Fibroblast of the conjunctiva (primary cell): Measurements from ENCODE around the gene IRF3.

ENCODE experiments used
- DNase-seq: peaks from one replicate; pipeline ENCODE4 v3.0.0-alpha.2; 2010; ENCODE audit warnings: low read depth

IRF3 gene, protein sequence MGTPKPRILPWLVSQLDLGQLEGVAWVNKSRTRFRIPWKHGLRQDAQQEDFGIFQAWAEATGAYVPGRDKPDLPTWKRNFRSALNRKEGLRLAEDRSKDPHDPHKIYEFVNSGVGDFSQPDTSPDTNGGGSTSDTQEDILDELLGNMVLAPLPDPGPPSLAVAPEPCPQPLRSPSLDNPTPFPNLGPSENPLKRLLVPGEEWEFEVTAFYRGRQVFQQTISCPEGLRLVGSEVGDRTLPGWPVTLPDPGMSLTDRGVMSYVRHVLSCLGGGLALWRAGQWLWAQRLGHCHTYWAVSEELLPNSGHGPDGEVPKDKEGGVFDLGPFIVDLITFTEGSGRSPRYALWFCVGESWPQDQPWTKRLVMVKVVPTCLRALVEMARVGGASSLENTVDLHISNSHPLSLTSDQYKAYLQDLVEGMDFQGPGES

DNA sequence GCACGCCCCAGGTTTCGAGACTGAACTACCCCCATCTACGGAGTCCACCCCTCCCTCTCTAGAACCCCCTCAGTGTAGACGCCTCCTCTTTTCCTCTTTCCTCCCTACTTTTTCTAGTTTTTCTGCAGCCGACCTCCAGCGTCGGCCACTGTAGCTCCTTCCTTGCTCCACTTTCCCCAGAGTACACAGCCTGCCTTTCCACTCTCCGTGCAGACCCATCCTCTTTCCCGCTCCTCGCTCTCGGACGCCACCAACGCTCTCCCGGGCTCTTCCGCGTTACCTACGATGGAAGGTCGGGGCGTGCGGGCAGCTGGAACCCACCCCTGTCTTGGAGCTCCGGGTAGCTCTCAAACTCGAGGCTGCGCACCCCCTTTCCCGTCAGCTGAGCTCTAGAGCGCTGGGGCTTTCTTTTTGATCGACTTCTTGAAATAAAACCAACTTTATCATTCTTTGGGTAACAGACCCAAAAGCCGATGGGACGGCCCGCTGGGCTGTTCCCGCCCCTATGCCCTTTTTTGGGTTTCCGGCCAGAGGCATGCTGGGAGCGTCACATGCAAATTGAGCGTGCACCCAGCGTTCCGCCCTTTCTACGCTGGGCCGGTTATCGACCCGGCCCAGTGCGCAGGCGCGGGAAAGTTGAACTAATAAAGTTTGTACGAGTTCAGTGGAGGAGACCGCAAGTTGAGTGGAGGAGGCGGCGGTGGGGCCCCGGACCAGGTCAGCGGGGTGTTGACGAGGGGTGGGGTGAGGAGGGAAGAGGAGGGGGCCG, at the start of gene IRF3, which contains the start of gene BCL2L12:
IRF3 (minus strand) TSS at position 507 of the 769 bp plus-strand sequence. CDS start 1,019 bp downstream, outside the sequence.
BCL2L12 (plus strand) TSS at position 583 of the 769 bp plus-strand sequence. CDS start 760 bp downstream, outside the sequence.
- peak; percentile 94 for DNase-seq

GRCh38 chr19:49713236-49713845, 47.7 kb upstream of the IRF3 start:
- no peak for DNase-seq

- DNase-seq, result peak; percentile 68
Measured at GRCh38 chr19:49712397-49712859, 46.8 kb upstream of the IRF3 start.

DNA sequence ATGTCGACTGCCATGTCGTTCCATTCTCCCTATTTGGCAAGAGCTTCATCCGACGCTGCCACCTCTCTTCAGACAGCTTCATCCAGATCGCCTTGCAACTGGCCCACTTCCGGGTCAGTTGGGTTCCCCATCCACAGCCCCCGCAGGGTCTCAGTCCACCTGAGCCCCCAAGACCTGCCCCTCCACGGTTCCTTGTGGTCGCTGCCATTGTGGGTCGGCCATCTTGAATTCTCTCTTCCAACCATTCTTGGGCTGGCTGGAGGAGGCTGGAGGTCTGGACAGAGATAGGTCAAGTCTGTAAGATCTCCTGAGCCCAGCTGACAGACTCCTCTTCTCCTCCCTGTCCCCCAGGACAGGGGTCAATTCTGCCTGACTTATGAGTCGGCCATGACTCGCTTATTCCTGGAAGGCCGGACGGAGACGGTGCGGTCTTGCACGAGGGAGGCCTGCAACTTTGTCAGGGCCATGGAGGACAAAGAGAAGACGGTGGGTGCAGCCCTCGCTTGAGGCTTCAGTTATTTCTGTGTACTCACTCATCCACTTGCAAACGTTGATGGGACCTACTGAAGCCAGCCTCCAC, 44.8 kb upstream of the IRF3 start:
- DNase-seq, result peak; percentile 32

- no peak for DNase-seq
Measured at GRCh38 chr19:49705919-49706318, 40.3 kb upstream of the IRF3 start.

GRCh38 chr19:49704888-49705642, 39.4 kb upstream of the IRF3 start:
- DNase-seq, result no peak

DNA sequence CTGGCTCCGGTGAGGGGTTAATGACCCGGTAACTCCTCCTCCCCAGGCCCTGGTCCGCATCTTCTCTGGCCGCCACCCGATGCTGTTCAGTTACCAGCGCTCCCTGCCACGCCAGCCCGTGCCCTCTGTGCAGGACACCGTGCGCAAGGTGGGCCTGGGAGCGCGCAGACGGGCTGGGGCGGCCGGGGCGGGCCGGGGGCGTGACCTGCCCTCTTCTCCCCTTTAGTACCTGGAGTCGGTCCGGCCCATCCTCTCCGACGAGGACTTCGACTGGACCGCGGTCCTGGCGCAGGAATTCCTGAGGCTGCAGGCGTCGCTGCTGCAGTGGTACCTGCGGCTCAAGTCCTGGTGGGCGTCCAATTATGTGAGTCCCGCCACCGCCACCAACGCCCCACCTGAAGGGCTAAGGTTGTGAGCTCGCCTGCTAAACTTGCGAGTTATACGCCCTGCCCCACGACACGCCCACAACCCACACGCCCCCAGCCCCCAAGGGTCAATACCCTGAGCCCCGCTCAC, 35.7 kb upstream of the IRF3 start:
- DNase-seq, result no peak

GRCh38 chr19:49700563-49700962, 34.9 kb upstream of the IRF3 start:
- no peak for DNase-seq

DNA sequence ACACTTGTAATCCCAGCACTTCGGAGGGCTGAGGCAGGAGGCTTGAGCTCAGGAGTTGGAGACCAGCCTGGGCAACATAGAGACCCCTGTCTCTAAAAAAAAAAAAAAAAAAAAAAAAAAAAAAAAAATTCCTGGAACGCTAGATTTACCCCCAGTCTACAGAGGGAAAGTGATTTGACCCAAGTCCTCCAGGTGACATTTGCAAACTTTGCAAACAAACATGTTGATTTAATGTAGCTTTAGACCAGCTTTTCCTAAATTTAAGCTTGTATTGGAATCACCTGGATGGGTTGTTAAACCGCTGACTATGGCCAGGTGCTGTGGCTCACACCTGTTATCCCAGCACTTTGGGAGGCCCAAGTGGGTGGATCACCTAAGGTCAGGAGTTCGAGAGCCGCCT, 33.7 kb upstream of the IRF3 start:
- DNase-seq, result no peak

DNA sequence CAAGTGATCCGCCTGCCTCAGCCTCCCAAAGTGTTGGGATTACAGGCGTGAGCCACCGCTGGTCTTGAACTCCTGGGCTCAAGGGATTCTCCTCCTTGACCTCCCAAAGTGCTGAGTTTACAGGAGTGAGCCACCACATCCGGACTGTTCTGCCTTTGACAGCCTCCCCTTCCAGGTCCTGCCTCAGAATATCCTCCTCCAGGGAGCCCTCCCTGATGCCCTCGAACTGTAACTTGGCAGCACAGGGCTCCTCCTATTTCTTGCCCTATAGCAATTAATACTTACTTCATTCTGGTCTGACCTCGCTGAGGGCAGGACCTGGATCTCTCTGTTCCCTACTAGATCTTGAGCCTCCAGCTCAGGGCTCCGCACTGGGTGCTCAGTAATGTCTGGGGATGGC, 31.2 kb upstream of the IRF3 start:
- DNase-seq, result no peak

DNA sequence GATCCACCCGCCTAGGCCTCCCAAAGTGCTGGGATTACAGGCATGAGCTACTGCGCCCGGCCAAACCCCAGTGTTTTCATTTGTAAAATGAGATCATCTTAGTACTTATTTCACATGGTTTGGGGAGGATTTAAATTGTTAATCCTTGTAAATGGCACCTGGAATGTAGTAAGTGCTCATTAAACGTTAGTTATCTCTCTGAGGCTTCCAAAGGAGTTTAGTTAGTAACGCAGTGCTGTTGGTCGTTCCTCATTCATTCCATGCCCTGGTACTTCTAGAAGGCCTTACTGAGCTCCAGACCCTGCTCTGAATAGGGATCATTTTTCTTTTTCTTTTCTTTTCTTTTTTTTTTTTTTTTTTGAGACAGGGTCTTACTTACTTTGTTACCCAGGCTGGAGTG, 30.5 kb upstream of the IRF3 start:
- DNase-seq, result no peak

GRCh38 chr19:49692147-49692506, 26.5 kb upstream of the IRF3 start:
- DNase-seq, result no peak

DNA sequence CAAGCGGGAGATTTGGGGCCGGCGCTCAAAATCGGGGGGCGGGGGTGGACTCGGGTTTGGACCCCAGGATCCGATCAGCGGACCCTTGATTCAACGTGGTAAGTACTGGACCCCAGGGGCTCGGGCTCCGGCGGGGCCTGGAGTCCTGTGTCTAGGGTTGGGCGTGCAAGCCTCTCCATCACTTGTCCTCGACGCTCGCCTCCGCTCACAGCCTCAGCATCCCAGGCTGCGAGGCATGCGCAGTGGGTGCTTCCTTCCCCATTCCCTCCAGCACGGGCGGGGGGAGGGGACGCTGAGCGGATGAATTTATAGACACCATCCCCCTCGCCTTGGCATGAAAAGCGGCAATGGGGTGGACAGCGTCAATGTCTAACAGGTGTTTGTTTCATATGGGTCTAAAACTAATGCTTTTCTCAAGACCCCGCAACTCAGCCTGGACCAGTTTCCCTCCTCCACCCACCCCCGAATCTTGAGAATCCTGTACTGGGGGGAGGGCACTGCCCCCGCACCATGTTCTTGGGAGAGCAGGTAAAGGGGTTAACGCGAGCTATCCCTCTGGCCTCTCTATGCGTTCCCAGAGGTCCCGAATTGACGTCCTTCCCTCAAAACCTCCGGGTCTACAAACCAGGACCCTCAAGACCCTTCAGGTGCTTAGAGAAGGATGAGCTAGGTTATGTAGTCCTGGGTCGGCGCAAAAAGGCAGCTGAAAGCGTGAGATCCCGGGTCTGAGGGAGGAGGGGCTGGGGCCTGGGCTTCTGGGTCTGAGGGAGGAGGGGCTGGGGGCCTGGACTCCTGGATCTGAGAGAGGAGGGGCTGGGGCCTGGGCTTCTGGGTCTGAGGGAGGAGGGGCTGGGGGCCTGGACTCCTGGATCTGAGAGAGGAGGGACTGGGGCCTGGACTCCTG, 25.8 kb upstream of the IRF3 start:
- peak; percentile 49 for DNase-seq

- DNase-seq, result peak; percentile 50
Measured at GRCh38 chr19:49690656-49691242, 25.1 kb upstream of the IRF3 start, which contains the start of gene CPT1C. TSS of gene CPT1C (plus strand) at chr19:49691116. CDS start at chr19:49692253, 1,137 bp downstream.

DNA sequence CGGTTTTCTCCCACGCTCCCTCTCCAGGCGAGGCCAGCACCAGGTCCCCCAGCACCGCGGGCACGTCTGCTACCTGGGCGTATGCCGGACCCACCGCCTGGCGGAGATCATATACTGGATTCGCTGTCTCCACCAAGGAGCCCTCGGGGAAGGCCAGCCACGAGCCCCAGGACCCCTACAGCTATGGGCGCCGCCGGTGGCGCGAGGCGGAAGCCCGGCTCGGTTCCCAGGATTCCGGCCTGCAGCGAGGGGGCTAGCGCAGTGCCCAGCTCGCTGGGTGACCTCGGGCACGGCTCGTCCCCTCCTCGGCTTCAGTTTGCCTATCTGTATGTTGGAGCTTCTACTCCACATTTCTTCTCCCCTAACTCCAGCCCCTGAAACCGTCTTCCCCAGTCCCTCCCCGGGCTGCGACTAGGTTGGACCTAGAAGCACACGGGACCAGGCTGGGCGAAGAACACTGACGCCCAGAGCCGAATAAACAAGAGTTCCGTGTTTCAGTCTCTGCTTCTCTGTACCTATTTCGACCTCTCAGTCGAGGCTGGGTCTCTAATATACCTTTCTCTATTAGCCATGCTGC, 24.5 kb upstream of the IRF3 start:
- DNase-seq, result no peak

DNA sequence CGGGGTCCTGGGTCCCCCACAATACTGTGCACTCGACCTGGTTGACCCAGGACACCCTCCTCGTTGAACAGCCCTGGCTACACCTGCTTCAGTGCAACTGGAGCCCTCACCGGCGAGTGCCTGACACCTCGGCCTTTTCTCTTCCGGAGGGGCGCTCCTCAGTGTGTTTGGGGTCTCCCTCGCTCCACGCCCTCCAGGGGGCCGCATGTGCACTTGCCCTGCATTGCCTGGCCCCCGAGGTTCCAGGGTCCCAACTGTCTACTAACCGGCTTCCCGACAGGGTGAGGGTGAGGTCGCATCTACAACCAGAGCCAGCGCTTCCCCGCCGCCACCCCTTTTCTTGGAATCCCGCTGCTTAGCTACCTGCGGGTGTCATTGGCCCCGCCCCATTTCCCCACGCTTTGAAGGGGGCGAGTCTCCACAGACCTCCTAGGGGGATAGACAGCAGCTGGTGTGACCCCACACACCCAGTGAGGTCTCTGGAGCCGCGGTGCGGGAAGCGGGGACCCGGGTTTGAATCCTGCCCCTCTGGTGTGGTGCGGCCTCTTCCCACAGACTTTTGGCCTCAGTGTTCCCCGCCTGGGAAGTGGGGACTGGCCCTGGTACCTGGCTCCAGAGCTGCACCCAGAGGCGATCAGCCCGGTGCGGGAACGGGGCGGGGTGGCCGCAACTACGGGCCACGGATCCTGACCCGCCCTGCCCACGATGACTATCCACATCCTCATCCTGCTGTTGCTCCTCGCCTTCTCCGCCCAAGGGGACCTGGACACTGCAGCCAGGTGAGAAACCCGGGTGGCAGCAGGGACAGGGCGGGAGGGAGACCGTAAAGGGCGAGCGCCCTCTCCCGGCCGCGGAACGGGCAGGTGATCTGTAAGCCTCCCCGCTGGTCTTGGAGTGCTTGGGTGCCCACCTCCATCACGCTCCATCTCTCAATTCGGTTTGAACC, 23.7 kb upstream of the IRF3 start, which contains the start of gene ADM5:
ADM5 (plus strand) TSS at position 462 of the 946 bp plus-strand sequence; CDS start at position 706, 244 bp downstream.
- DNase-seq, result no peak

- DNase-seq, result no peak
Measured at GRCh38 chr19:49688531-49689132, 23.0 kb upstream of the IRF3 start.
